ENCODE data around the gene SVEP1.

GRCh38 chr9:110599468-110599867, 19.9 kb upstream of the SVEP1 start:
- TF ChIP-seq CTCF (conservative IDR thresholded peaks at IDR 0.05; ENCODE audit: low read length): no peak
- no peak for TF ChIP-seq EZH2phosphoT487 (IDR thresholded peaks at IDR 0.05; ENCODE audit: borderline replicate concordance, low read depth, low read length)
